Measurements from ENCODE around the gene CTDP1. TPM values are rescaled to one million over a fixed set of nuclear protein-coding genes. Genes with fewer than 3 reads are reported as not detected.

Gene CTDP1
- total RNA-seq, 1 donor from 2014 or later, result 19.9 TPM

DNA sequence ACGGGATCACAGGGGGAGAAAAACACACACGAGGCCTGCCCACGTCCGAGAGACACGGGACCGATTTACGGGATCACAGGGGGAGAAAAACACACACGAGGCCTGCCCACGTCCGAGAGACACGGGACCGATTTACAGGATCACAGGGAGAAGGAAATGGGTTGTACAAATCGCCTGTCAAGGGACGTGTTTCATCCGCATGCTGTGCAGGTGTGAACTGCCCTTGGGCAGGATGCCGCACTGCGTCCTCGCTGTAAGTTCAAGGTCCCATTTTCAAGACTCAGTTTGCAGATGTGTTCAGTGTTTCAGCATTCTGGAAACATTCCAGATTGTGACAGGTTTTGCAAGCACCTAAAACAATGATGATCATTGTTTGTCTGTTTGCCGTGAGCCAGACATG, 115.8 kb downstream of the CTDP1 start:
- DNase-seq (ENCODE audit: low read depth in 2 of 2), result no peak

- DNase-seq (ENCODE audit: low read depth in 2 of 2), result peak in 1 of 2 donors; percentile 42
Measured at GRCh38 chr18:79796016-79796415, 116.4 kb downstream of the CTDP1 start.

DNA sequence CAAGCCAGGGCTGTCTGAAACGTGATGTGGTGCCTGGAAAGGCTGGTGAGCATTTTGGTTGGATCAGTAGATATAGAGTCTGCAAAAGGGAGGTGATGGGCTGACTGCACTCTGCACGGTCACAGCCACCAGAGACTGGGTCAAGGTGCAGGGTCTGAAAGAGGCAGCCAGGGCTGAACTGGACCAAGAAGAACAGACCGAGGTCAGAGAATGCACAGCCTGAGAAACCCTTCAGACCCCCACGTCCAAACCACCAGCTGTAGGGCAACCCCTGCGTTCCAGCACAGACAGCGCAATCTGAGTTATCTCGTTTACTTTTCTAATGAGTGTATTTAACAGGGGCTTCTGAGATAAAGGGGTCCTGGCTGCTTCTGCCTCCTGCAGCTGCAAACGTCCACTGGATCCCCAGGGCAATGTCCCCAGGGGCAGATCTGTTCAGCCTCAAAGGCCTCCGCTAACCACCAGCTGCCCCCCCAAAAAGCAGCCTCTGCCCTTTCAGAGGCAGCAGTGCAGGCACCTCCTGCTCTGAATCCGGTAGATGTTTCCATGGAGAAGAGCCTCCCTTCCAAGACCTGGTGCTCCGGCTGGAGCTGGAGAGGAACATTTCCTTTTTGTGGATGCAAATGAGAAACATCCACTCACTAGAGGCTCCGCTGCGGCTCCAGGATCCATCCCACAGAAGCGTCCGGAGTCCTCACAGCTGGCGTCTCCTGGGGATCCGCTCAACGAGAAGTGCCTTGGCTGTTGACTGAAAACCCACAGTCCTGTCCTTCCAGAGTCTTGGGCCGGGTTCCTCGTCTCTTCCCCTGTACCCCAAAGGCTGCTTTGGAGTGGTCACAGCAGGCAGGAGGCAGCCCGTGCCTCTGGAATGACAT, 117.2 kb downstream of the CTDP1 start:
- no peak for DNase-seq (ENCODE audit: low read depth in 2 of 2)

DNA sequence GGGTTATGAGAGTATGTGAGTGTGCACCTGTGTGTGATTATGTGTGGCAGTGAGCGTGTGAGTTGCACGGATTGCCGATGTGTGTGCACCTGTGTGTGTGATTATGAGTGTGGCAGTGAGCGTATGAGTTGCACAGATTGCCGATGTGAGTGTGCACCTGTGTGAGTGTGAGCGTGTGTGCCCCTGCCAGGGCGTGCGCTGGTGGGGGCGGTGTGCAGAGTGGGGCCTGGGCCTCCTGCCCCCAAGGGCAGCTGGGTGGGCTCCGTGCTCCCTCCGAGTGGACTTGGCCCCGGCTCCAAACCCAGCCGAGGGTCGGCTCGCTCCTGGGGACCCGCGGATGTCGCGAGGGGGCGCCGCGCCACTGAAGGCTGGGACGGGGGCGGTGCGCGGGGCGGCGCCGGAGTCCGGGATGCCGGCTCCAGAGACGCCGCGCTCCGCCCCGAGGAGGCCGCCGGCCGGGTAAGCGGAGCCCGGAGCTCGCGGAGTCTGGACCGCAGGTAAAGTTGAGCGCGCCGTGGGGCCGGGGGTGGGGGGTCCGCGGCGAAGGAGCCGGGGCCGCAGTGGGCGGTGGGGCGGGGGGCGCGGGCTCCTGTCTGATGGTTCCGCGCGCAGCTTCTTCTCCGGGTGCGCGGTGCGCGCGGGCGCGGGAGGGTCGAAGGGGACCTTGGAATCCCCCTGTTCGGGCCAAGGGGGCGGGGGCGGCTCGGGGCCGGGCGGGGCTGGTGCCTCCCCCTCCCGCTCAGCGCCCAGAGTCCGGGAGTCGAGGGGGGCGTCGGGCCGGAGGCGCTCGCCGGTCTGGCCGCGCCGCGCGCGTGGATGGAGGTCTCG, 118.1 kb downstream of the CTDP1 start, which contains the start of gene KCNG2:
Gene KCNG2 (plus strand): TSS at position 421 of the 828 bp plus-strand sequence. CDS start 65,730 bp downstream, outside the sequence.
- peak in 1 of 2 donors; percentile 29 for DNase-seq (ENCODE audit: low read depth in 2 of 2)

- DNase-seq (ENCODE audit: low read depth in 2 of 2), result no peak
Measured at GRCh38 chr18:79798346-79798998, 118.9 kb downstream of the CTDP1 start.

- DNase-seq (ENCODE audit: low read depth in 2 of 2), result no peak
Measured at GRCh38 chr18:79798999-79799370, 119.4 kb downstream of the CTDP1 start.

DNA sequence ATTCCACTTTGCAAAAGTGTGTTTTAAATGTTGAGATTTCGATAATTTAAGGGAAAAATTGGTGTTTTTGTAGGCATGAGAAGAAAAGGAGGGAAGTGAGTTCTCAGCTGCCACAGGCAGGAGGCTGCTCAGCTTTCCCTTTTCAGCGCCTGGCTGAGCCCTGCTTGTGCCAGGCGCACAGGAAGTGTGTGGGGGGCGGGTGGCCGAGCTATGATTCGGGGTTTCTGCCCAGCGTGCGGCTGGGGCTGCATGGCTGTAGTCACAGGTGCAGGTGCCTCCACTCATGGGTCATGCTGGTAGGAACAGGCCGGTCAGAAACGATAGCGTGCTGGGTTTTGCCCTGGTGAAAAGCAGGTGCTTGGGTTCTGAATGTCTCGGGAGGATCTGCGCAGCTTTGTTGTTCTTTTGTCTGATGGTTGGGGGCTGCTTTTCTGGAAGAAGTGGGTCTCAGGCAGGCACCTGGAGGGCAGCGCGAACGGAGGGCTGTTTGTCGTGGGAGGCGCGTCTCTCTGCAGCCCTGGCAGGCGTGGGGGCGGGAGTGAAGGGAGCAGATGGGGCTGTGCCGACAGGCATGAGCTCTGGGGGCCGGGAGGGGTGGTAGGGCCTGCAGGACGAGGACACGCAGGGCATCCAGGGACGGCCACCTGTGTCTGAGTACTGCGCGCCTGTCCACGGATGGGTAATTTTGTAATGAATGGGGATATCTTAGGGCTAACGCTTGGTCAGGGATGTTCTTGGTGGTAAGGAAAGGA, 120.2 kb downstream of the CTDP1 start:
- DNase-seq (ENCODE audit: low read depth in 2 of 2), result no peak

DNA sequence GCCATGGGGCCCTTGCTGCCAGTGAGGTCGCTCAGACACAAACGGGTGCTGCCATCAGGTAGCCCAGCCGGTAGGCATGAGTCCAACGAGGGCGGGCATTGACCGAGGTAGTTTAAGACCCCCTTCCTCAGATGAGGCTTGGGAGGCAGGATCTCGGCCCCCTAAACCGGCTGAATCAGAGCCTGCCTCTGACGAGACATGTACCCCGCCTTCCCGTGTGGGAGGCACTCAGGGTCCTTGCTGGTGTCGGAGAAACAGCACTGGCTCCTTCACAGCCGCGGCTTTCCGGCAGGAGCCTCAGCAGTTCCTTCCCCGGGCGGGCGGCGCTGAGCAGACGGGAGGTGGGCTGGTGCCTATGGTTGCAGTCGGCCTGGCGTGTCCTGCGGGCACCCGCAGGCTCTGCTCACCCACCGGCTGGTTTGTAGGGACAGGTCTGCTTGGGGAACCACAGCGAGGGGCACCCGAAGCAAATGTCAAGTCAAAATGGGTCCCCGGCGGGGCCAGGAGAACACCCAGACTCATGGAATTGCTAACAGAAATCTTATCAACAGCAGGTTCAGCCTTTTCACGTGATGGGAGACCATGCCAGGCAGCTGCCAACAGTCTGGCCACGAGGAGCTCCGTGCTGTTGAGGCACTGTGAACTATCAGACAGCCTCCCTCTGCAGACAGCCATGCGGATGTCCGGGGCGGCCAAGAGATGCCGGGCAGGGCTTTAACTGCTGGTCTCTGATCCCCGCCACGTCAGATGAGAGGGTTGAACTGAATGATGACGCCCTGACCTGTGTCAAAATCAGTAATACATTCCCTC, 121.0 kb downstream of the CTDP1 start:
- no peak for DNase-seq (ENCODE audit: low read depth in 2 of 2)

DNA sequence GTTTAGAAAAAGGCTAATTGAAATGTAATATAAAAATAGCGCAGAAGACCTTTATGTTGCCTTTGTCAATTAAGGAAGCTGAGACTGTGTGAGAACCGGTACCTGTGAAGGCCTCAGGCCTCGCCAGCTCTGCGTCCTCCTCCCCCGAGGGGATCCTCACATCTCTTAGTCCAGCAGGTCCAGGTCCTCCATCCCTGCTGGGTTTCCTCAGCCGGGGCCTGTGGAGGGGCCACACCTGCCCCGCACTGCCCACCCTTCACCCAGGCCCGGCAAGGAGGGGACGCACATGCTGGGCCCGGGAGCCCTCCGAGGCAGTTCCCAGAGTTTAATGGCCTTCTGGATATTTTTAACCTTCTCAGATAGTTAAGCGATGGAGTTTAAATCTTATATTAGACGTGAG, 121.6 kb downstream of the CTDP1 start:
- no peak for DNase-seq (ENCODE audit: low read depth in 2 of 2)

GRCh38 chr18:79801641-79802040, 122.0 kb downstream of the CTDP1 start:
- DNase-seq (ENCODE audit: low read depth in 2 of 2), result no peak

DNA sequence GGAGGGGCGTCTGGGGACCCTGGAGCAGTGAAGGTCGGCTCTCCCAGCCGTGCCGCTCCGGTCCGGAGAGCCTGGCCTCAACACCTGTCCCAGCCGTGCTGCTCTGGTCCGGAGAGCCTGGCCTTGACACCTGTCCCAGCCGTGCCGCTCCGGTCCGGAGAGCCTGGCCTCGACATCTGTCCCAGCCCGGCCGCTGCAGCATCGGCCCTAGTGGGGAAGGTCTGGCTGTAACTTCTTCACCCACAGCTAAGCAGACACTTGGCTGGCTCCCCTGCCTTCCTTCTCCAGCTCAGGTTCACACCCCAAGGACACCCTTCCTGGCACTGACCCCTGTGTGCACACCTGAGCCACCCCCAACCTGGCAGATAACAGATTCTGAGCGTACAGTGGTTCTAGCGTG, 122.7 kb downstream of the CTDP1 start:
- no peak for DNase-seq (ENCODE audit: low read depth in 2 of 2)

DNA sequence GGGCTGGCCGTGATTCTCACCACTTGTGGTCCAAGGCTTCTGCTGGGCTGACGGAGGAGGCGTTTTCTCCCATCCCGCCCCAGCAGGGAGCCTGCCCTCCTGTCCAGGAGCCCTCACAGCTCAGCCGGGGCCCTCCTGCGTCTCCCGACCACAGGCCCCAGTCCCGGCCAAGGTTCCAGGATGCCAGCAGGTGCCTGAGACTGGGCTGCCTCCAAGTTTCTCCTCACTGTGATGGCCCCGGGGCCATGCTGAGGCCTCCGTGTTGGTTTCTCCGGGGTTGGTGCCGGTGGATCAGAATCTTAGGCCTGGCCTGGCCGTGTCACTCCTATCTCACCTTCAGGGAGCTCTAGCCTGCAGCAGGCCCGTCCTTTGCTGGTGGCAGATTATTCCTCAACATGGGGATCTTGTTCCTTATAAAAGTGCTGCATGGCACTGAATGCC, 124.0 kb downstream of the CTDP1 start:
- DNase-seq (ENCODE audit: low read depth in 2 of 2), result no peak

Other genes with a start within 250 kb of the CTDP1 start
- gene KCNG2, start 118.1 kb downstream of the CTDP1 start, total RNA-seq, result 0.26 and 2.4 TPM in 2 replicates

Data from dermis microvascular lymphatic vessel endothelial cell (primary cell).